Muscle of back (tissue), 11 donors: Measurements from ENCODE around the gene KIF19. TPM values are rescaled to one million over a fixed set of nuclear protein-coding genes. Genes with fewer than 3 reads are reported as not detected.
A peak's percentile ranks its signal among the peaks of the same experiment; 100 is the strongest.

Source experiments
- DNase-seq, 3 donors: peaks; one replicate each; pipeline versions ENCODE4 v3.0.0 to v3.0.0-alpha.2; 2013
- polyA plus RNA-seq, 10 donors: library from polyadenylated mRNA; unstranded; fragments of 120-200 nt; gene quantifications; one replicate each; pipeline ENCODE4 v1.2.1, GENCODE V29; 2013; ENCODE audit not compliant: insufficient read length in 10 of 10

KIF19 gene
- polyA plus RNA-seq, 10 donors = 1.0 to 2.3 (median 1.7) TPM

- DNase-seq = no peak
These were observed 22.7 kb upstream of the KIF19 start for GRCh38 chr17:74303305-74303704.

- no peak for DNase-seq
These were observed 21.8 kb upstream of the KIF19 start for GRCh38 chr17:74304184-74304583.

- no peak for DNase-seq
These were observed 20.0 kb upstream of the KIF19 start for GRCh38 chr17:74305865-74306654.

- DNase-seq = no peak
These were observed 17.8 kb upstream of the KIF19 start for GRCh38 chr17:74307984-74308773.

- DNase-seq = no peak
These were observed 16.1 kb upstream of the KIF19 start for GRCh38 chr17:74309902-74310301.

- no peak for DNase-seq
These were observed 11.1 kb upstream of the KIF19 start for GRCh38 chr17:74314877-74315276.

- DNase-seq = no peak
These were observed 9.8 kb upstream of the KIF19 start for GRCh38 chr17:74316220-74316619.

- DNase-seq = no peak
These were observed 9.0 kb upstream of the KIF19 start for GRCh38 chr17:74317071-74317470.

- DNase-seq = no peak
These were observed 7.6 kb upstream of the KIF19 start for GRCh38 chr17:74318391-74318790.

- DNase-seq = no peak
These were observed 1.5 kb upstream of the KIF19 start for GRCh38 chr17:74324521-74324920.

GRCh38 chr17:74325376-74325742, 667 bp upstream of the KIF19 start:
- DNase-seq = no peak

GRCh38 chr17:74326506-74326905, 480 bp downstream of the KIF19 start:
- DNase-seq = no peak

- DNase-seq = no peak
These were observed 2.5 kb downstream of the KIF19 start for GRCh38 chr17:74328487-74328886.

- DNase-seq = no peak
These were observed 3.4 kb downstream of the KIF19 start for GRCh38 chr17:74329378-74329777.

- DNase-seq = no peak
These were observed 4.4 kb downstream of the KIF19 start for GRCh38 chr17:74330446-74330845.

GRCh38 chr17:74332017-74332650, 6.1 kb downstream of the KIF19 start:
- no peak for DNase-seq

GRCh38 chr17:74332763-74333283, 6.8 kb downstream of the KIF19 start:
- DNase-seq = peak in 1 of 3 donors; percentile 29

- DNase-seq = no peak
These were observed 8.5 kb downstream of the KIF19 start for GRCh38 chr17:74334393-74335039.

GRCh38 chr17:74335529-74336062, 9.6 kb downstream of the KIF19 start:
- no peak for DNase-seq

GRCh38 chr17:74336307-74336706, 10.3 kb downstream of the KIF19 start:
- DNase-seq = no peak

- no peak for DNase-seq
These were observed 11.9 kb downstream of the KIF19 start for GRCh38 chr17:74337834-74338500.
